ENCODE results near the gene CYP27C1.

GRCh38 chr2:127187831-127188230 lies 32.3 kb downstream of the CYP27C1 start:
- TF ChIP-seq MXI1 (IDR thresholded peaks at IDR 0.05; ENCODE audit: borderline replicate concordance, low read depth, low read length) (no peak), SOX5 (CRISPR knock-in tag; IDR thresholded peaks at IDR 0.05; ENCODE audit: borderline replicate concordance) (no peak), RBAK (CRISPR knock-in tag; IDR thresholded peaks at IDR 0.05) (no peak), JUND (CRISPR knock-in tag; IDR thresholded peaks at IDR 0.05) (no peak), ZBTB26 (CRISPR knock-in tag; IDR thresholded peaks at IDR 0.05; ENCODE audit: borderline replicate concordance) (no peak), SMAD1 (CRISPR knock-in tag; IDR thresholded peaks at IDR 0.05; ENCODE audit: borderline replicate concordance, low read depth) (no peak), FOSL1 (CRISPR knock-in tag; IDR thresholded peaks at IDR 0.05; ENCODE audit: borderline replicate concordance) (no peak), ZMYM3 (CRISPR knock-in tag; IDR thresholded peaks at IDR 0.05) (no peak), POLR2AphosphoS5 (IDR thresholded peaks at IDR 0.05; ENCODE audit: low read depth, low read length) (no peak)
- TF ChIP-seq, protein P1, sequence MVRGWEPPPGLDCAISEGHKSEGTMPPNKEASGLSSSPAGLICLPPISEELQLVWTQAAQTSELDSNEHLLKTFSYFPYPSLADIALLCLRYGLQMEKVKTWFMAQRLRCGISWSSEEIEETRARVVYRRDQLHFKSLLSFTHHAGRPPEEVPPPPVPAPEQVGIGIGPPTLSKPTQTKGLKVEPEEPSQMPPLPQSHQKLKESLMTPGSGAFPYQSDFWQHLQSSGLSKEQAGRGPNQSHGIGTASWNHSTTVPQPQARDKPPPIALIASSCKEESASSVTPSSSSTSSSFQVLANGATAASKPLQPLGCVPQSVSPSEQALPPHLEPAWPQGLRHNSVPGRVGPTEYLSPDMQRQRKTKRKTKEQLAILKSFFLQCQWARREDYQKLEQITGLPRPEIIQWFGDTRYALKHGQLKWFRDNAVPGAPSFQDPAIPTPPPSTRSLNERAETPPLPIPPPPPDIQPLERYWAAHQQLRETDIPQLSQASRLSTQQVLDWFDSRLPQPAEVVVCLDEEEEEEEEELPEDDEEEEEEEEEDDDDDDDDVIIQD (CRISPR knock-in tag; IDR thresholded peaks at IDR 0.05; ENCODE audit: low read depth), result no peak
- TF ChIP-seq, protein P2, sequence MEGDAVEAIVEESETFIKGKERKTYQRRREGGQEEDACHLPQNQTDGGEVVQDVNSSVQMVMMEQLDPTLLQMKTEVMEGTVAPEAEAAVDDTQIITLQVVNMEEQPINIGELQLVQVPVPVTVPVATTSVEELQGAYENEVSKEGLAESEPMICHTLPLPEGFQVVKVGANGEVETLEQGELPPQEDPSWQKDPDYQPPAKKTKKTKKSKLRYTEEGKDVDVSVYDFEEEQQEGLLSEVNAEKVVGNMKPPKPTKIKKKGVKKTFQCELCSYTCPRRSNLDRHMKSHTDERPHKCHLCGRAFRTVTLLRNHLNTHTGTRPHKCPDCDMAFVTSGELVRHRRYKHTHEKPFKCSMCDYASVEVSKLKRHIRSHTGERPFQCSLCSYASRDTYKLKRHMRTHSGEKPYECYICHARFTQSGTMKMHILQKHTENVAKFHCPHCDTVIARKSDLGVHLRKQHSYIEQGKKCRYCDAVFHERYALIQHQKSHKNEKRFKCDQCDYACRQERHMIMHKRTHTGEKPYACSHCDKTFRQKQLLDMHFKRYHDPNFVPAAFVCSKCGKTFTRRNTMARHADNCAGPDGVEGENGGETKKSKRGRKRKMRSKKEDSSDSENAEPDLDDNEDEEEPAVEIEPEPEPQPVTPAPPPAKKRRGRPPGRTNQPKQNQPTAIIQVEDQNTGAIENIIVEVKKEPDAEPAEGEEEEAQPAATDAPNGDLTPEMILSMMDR (CRISPR knock-in tag; IDR thresholded peaks at IDR 0.05), result no peak
- TF ChIP-seq, protein P3, sequence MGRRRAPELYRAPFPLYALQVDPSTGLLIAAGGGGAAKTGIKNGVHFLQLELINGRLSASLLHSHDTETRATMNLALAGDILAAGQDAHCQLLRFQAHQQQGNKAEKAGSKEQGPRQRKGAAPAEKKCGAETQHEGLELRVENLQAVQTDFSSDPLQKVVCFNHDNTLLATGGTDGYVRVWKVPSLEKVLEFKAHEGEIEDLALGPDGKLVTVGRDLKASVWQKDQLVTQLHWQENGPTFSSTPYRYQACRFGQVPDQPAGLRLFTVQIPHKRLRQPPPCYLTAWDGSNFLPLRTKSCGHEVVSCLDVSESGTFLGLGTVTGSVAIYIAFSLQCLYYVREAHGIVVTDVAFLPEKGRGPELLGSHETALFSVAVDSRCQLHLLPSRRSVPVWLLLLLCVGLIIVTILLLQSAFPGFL (CRISPR knock-in tag; IDR thresholded peaks at IDR 0.05), result no peak

All from HepG2 (cell line).